MM.1S (cell line): Measurements from ENCODE around the gene MZT2A.

Experiments used
- CTCF ChIP-seq: fragments of 300-600 bp; sonication (generic); IDR thresholded peaks from 2 replicates; pipeline ENCODE4 v1.5.1; 2016; ENCODE audit warnings: antibody characterized with exemption, low read length, mixed read lengths
- EZH2 ChIP-seq: fragments of 300-600 bp; sonication (generic); optimal IDR thresholded peaks from 2 replicates; pipeline ENCODE3; 2017; ENCODE audit warnings: low read depth, mild to moderate bottlenecking, antibody characterized with exemption, low read length, mixed read lengths
- EZH2phosphoT487 ChIP-seq: fragments of 300-600 bp; sonication (generic); IDR thresholded peaks from 2 replicates; pipeline ENCODE4 v1.6.1; 2018; ENCODE audit warnings: antibody characterized with exemption, low read length

- TF ChIP-seq CTCF: no peak
- TF ChIP-seq EZH2phosphoT487: no peak
- no peak for TF ChIP-seq EZH2
Measured at GRCh38 chr2:131509615-131510014, 17.4 kb upstream of the MZT2A start.
